ENCODE results near the gene MARVELD1.

GRCh38 chr10:97752956-97753355 is 39.4 kb downstream of the MARVELD1 start:
- TF ChIP-seq CTCF (IDR thresholded peaks at IDR 0.05; ENCODE audit: control extremely low read depth in 1 of 3, insufficient read depth in 1 of 3, low read depth in 1 of 3, low read length in 3 of 3), result no peak
- no peak for TF ChIP-seq GTF2F1 (IDR thresholded peaks at IDR 0.05; ENCODE audit: borderline replicate concordance, low read depth, low read length)
- TF ChIP-seq, protein P1, sequence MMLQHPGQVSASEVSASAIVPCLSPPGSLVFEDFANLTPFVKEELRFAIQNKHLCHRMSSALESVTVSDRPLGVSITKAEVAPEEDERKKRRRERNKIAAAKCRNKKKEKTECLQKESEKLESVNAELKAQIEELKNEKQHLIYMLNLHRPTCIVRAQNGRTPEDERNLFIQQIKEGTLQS (IDR thresholded peaks at IDR 0.05; ENCODE audit: insufficient read depth, low read depth, low read length), result no peak
- no peak for TF ChIP-seq SUZ12 (IDR thresholded peaks at IDR 0.05; ENCODE audit: low read length)
- no peak for TF ChIP-seq POLR2AphosphoS5 (IDR thresholded peaks at IDR 0.05; ENCODE audit: low read depth, low read length)
- no peak for TF ChIP-seq EZH2 (IDR thresholded peaks at IDR 0.05; ENCODE audit: low read depth, low read length, severe bottlenecking)
- no peak for TF ChIP-seq POLR2A (IDR thresholded peaks at IDR 0.05; ENCODE audit: control extremely low read depth in 1 of 2, low read depth in 2 of 2, low read length in 2 of 2)
- no peak for TF ChIP-seq RXRA (IDR thresholded peaks at IDR 0.05; ENCODE audit: insufficient read depth, low read depth, low read length)
- no peak for TF ChIP-seq JUND (IDR thresholded peaks at IDR 0.05; ENCODE audit: low read length)
- no peak for TF ChIP-seq NRF1 (IDR thresholded peaks at IDR 0.05; ENCODE audit: low read depth, low read length)
- no peak for TF ChIP-seq RFX5 (IDR thresholded peaks at IDR 0.05; ENCODE audit: borderline replicate concordance, low read depth, low read length)
